Activated CD8-positive, alpha-beta T cell treated with anti-CD3 and anti-CD28 coated beads, Interleukin-2, amount 10 ng/mL, durations not matched to agents 7 days and 5 days (primary cell): Measurements from ENCODE around the gene CAMK2B. TPM values are rescaled to one million over a fixed set of nuclear protein-coding genes. Genes with fewer than 3 reads are reported as not detected.

Experiments used
- ATAC-seq: fragments of 150-1000 bp; cut with Tn5 transposase; one replicate; pipeline ENCODE4 v1.10.0; 2021; ENCODE audit warnings: moderate library complexity
- CTCF ChIA-PET: fragments of 350-600 bp; sonication (Branson Sonifier 250); formaldehyde crosslinking; loops from one replicate; lab custom pipeline; 2021; ENCODE audit warnings: antibody characterized with exemption; lab: Charles Lee
- POLR2A ChIA-PET: fragments of 350-600 bp; sonication (Branson Sonifier 250); formaldehyde crosslinking; loops from one replicate; lab custom pipeline; 2021; ENCODE audit warnings: antibody characterized with exemption; lab: Charles Lee
- DNase-seq: peaks from one replicate; pipeline ENCODE4 v3.0.0-alpha.2; 2020
- H3K27ac Mint-ChIP-seq: one replicate; pipeline ENCODE4 v1.8.0; 2021; ENCODE audit warnings: mild to moderate bottlenecking, mixed read lengths
- H3K27me3 Mint-ChIP-seq: one replicate; pipeline ENCODE4 v1.8.0; 2021; ENCODE audit warnings: low read depth, mixed read lengths
- H3K36me3 Mint-ChIP-seq: one replicate; pipeline ENCODE4 v1.8.0; 2021; ENCODE audit warnings: low read depth, mixed read lengths
- H3K4me1 Mint-ChIP-seq: one replicate; pipeline ENCODE4 v1.8.0; 2021; ENCODE audit warnings: low read depth, mixed read lengths
- H3K4me3 Mint-ChIP-seq: one replicate; pipeline ENCODE4 v1.8.0; 2021; ENCODE audit warnings: mild to moderate bottlenecking, mixed read lengths
- H3K9me3 Mint-ChIP-seq: one replicate; pipeline ENCODE4 v1.8.0; 2022; ENCODE audit warnings: mixed read lengths; ENCODE audit not compliant: insufficient read depth
- total RNA-seq, 2 experiments: library from RNA; stranded (reverse); gene quantifications; one replicate each; pipeline ENCODE4 v1.2.3, GENCODE V29; 2021

CAMK2B gene
- total RNA-seq, 2 experiments from 2014 or later, result not detected

DNA sequence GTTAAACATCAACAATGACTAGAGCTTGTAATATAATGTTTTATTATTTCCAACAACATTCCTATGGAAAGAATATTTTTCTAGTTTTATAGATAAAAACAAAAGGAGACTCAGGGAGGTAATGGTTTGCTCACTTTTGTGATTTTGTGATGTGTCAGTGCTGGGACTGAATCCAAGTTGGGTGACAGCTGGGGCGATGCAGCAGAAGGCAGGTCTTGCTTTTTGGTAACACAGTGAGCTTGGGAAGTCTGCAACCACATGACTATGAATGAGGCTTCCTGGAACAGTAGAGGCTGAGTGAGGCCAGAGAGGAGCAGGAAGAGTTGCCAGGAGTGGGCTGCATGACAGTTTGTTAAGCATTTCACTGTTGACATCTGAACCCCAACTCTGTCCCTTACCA is 129.5 kb downstream of the CAMK2B start:
- Mint-ChIP-seq H3K36me3 (peaks cover 3% of the 10 kb centered on the region), H3K9me3 (no peaks in the 10 kb centered on the region), H3K27ac (no peak overlapping the region), H3K4me1 (peaks cover 14% of the 10 kb centered on the region), H3K27me3 (peaks cover 2% of the 10 kb centered on the region), H3K4me3 (no peak overlapping the region)
- DNase-seq (no peak), ATAC-seq (no peak)
- CTCF ChIA-PET, result interaction anchor here (0.6 to 1.7 kb wide), 10 partner anchors 9 to 176 kb away, joined by 3 to 8 read pairs (median 4); no protein-coding TSS in a partner anchor
- POLR2A ChIA-PET, result no interaction called here

DNA sequence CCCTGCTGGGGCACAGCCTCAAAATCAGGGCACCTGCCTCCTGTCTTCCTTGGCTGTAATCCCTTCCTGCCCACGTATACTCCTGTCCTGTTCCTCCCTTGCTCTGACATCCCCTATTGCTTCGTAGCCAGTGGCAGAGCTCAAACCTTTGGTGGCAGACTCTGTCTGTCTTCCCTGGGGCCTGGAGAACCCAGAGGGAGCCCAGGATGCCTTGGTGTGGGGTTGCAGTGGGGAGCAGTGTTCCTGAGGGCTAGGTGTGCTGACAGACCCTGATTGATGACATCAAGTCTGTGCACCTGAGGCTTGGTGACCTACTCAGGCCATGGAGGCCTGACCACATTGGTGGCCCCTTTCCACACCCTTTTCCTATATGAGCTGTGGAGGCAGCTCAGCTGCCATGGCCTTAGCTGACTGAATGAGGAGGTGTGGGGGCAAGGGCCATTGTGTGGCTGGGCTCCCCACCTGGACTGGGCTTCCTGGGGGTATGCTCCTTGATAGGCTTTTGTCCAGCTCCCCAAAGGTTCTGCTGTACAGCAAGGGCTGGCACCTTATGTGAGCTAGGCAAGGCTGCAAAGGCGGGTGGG is 130.7 kb downstream of the CAMK2B start:
- POLR2A ChIA-PET, result interaction anchor here (0.6 kb wide), 1 partner anchor 22 kb away, joined by 3 read pairs; no protein-coding TSS in a partner anchor
- CTCF ChIA-PET, result no interaction called here
- Mint-ChIP-seq H3K4me1 (peaks cover 11% of the 10 kb centered on the region), H3K4me3 (no peak overlapping the region), H3K36me3 (no peaks in the 10 kb centered on the region), H3K9me3 (no peaks in the 10 kb centered on the region), H3K27ac (no peak overlapping the region), H3K27me3 (peaks cover 6% of the 10 kb centered on the region)
- ATAC-seq (no peak), DNase-seq (no peak)

GRCh38 chr7:44194069-44194468 is 131.3 kb downstream of the CAMK2B start:
- POLR2A ChIA-PET, result no interaction called here
- no peak overlapping the region for H3K27ac Mint-ChIP-seq
- no peak overlapping the region for H3K4me3 Mint-ChIP-seq
- H3K36me3 Mint-ChIP-seq, result no peaks in the 10 kb centered on the region
- no peaks in the 10 kb centered on the region for H3K9me3 Mint-ChIP-seq
- CTCF ChIA-PET, result no interaction called here
- ATAC-seq (no peak), DNase-seq (no peak)
- H3K27me3 Mint-ChIP-seq, result peaks cover 6% of the 10 kb centered on the region
- H3K4me1 Mint-ChIP-seq, result peaks cover 11% of the 10 kb centered on the region

DNA sequence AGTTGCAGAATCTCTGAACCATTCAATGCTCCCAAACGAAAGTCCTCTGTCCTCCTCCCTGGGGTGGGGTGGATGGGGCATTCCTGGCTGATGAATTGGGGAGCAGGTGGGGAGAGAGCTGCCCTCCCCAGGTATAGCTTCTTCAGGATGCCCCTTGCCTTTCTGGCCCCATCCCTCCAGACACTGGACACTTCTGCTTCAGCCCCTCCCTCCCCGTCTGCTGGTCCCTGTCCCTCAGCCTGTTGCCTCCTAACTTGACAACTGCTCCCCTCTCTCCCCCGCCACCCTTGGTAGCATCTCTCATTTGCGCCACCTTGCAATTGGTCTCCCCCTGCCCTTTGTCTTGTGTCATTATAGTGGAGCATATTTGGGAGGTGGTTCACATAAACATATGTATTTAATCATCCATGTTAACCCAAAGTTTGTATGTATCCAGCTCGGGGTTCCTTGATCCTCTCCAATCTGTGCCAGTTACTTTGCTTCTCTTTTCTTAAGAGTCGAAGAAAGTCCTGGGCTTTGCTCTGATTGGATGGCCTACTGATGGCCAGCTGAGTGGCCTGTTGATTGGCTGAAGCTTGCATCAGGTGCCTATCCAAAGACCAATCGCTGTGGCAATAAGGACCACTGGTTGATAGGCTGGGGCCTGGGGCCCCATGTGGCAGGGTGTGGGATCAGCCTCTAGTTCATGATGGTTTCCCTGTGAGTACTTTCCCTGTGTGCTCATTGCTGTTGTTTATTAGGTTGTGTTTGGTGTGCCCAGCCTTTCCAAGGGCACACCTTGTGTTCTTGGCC is 132.2 kb downstream of the CAMK2B start:
- DNase-seq (no peak), ATAC-seq (no peak)
- H3K9me3 Mint-ChIP-seq, result no peaks in the 10 kb centered on the region
- H3K4me1 Mint-ChIP-seq, result peaks cover 11% of the 10 kb centered on the region
- H3K27me3 Mint-ChIP-seq, result peaks cover 6% of the 10 kb centered on the region
- ChIA-PET CTCF (no interaction called here), POLR2A (no interaction called here)
- no peak overlapping the region for H3K4me3 Mint-ChIP-seq
- no peaks in the 10 kb centered on the region for H3K36me3 Mint-ChIP-seq
- no peak overlapping the region for H3K27ac Mint-ChIP-seq

DNA sequence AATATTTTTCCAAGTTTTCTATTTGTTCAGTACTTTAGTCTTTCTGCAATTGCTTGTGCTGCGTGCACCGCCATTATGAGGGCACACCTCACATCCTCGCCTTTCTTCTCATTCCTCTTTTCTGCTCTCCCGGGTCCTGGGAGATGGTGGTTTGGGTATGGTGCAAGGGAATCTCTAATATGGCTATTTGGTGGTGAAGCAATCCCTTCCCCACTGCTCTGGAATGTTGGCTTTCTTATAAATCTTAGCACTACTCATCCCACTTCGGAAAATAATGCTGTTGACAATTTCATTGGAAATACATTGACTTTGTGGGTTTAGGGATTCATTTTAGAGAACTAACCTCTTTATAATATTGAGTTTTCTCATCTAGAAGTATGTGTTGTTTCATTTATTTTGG is 134.2 kb downstream of the CAMK2B start:
- Mint-ChIP-seq H3K36me3 (no peaks in the 10 kb centered on the region), H3K27ac (no peak overlapping the region), H3K4me3 (no peak overlapping the region), H3K4me1 (peaks cover 7% of the 10 kb centered on the region), H3K9me3 (no peaks in the 10 kb centered on the region), H3K27me3 (peaks cover 6% of the 10 kb centered on the region)
- CTCF ChIA-PET, result no interaction called here
- POLR2A ChIA-PET, result no interaction called here
- no peak for DNase-seq
- no peak for ATAC-seq

DNA sequence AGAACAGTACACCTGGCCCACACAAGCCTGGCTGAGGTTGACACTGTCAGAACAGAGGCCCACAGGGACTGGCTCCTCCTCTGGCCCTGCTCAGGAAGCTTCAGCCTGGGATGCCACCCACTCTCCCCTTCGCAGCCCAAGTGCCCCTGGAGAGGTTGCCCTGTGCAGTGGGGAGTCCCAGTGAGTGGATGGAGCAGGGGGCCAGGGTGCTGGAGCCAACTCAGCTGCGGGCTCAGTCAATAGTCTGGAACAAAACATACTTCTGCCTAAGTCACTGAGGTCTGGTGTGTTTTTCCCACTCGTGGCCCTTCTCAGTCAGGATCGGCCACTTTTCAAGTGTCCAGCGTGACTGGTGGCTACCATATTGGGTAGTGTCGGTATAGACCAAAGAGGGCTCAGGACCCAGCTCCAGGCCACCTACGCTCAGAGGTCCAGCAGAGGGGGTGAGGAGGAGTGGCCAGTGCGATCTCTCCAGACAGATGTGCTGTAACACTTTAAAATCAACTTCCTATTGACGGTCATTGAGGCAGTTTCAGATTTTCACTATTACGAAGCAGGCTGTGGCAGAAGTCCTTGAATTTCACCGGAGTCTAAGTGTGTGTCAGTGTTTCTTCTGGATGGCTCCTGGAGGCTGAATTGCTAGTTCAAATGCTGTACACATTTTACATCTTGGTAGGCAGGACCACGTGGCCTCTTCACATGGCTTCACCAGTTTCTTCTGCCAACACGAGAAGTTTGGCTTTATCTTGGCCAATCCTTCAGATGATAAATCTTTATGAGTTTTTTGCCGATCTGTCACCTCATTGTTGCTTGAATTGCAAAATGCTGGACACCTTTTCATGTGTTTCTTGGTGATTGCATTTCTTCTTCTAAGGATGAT is 135.2 kb downstream of the CAMK2B start:
- DNase-seq (no peak), ATAC-seq (no peak)
- Mint-ChIP-seq H3K36me3 (no peaks in the 10 kb centered on the region), H3K4me3 (no peak overlapping the region), H3K27me3 (peaks cover 6% of the 10 kb centered on the region), H3K27ac (no peak overlapping the region), H3K9me3 (no peaks in the 10 kb centered on the region), H3K4me1 (peaks cover 2% of the 10 kb centered on the region)
- CTCF ChIA-PET, result no interaction called here
- POLR2A ChIA-PET, result no interaction called here

GRCh38 chr7:44189286-44189992 is 136.0 kb downstream of the CAMK2B start, which contains the start of gene GCK:
Gene GCK, minus strand, starts transcription at chr7:44189439. Its CDS starts 486 bp downstream, at chr7:44188953.
- no peak for ATAC-seq
- DNase-seq, result no peak
- Mint-ChIP-seq H3K36me3 (no peaks in the 10 kb centered on the region), H3K4me1 (peaks cover 2% of the 10 kb centered on the region), H3K27ac (no peak within 1 kb of the TSS), H3K4me3 (no peak within 1 kb of the TSS), H3K9me3 (no peaks in the 10 kb centered on the region), H3K27me3 (peaks cover 6% of the 10 kb centered on the region)
- CTCF ChIA-PET, result no interaction called here
- POLR2A ChIA-PET, result no interaction called here

- no peaks in the 10 kb centered on the region for H3K36me3 Mint-ChIP-seq
- DNase-seq (no peak), ATAC-seq (no peak)
- POLR2A ChIA-PET, result no interaction called here
- peaks cover 6% of the 10 kb centered on the region for H3K27me3 Mint-ChIP-seq
- CTCF ChIA-PET, result no interaction called here
- no peak overlapping the region for H3K4me3 Mint-ChIP-seq
- H3K27ac Mint-ChIP-seq, result no peak overlapping the region
- no peaks in the 10 kb centered on the region for H3K9me3 Mint-ChIP-seq
- H3K4me1 Mint-ChIP-seq, result no peaks in the 10 kb centered on the region
These were observed 136.7 kb downstream of the CAMK2B start for GRCh38 chr7:44188480-44189225.

- ATAC-seq (no peak), DNase-seq (no peak)
- H3K4me1 Mint-ChIP-seq, result no peaks in the 10 kb centered on the region
- peaks cover 3% of the 10 kb centered on the region for H3K27me3 Mint-ChIP-seq
- no peak overlapping the region for H3K27ac Mint-ChIP-seq
- H3K4me3 Mint-ChIP-seq, result no peak overlapping the region
- ChIA-PET POLR2A (no interaction called here), CTCF (no interaction called here)
- H3K36me3 Mint-ChIP-seq, result no peaks in the 10 kb centered on the region
- H3K9me3 Mint-ChIP-seq, result peaks cover 4% of the 10 kb centered on the region
These were observed 137.6 kb downstream of the CAMK2B start for GRCh38 chr7:44187636-44188416.

DNA sequence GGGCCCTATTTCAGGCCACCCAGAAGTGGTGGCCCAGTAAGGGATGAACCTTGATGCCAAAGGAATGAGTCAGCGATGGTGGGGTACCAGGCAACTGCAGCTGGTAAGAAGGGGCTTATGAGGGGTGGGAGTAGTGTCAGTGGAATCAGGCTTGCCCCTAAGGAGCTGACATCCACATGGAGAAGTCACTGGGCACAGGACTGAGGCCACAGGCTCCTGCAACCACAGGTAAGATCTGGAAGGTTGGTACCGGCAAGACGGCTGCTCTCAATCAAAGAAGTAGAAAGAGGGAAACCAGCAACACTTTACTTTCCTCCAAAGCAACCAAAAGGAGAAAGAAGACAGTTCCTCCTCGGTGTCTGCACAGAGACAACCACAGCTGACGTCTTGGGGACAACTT is 138.7 kb downstream of the CAMK2B start:
- Mint-ChIP-seq H3K4me3 (no peak overlapping the region), H3K27ac (peak overlapping the region; percentile 18), H3K9me3 (peaks cover 5% of the 10 kb centered on the region), H3K4me1 (no peaks in the 10 kb centered on the region), H3K27me3 (peaks cover 3% of the 10 kb centered on the region), H3K36me3 (no peaks in the 10 kb centered on the region)
- DNase-seq (no peak), ATAC-seq (no peak)
- ChIA-PET CTCF (interaction anchor here (1.6 kb wide), 1 partner anchor 9 kb away, joined by 4 read pairs; no protein-coding TSS in a partner anchor), POLR2A (no interaction called here)
